HepG2 (cell line): ENCODE measurements around the gene MEGF6. TPM values are rescaled to one million over a fixed set of nuclear protein-coding genes. Genes with fewer than 3 reads are reported as not detected.

Experiments used
- ARID5B ChIP-seq: IDR thresholded peaks from 2 replicates; pipeline ENCODE4 v1.4.0; 2020; ENCODE audit warnings: mild to moderate bottlenecking, missing genetic modification reagents
- CHD4 ChIP-seq: fragments of 200-600 bp; sonication (generic); IDR thresholded peaks from 2 replicates; pipeline ENCODE4 v1.7.0; 2017; ENCODE audit warnings: mild to moderate bottlenecking, low read length, borderline replicate concordance
- DDIT3 ChIP-seq: sonication (generic); formaldehyde crosslinking; IDR thresholded peaks from 2 replicates; pipeline ENCODE4 v1.4.0; 2020; ENCODE audit warnings: mild to moderate bottlenecking, missing genetic modification reagents
- DPF2 ChIP-seq: sonication (generic); formaldehyde crosslinking; IDR thresholded peaks from 2 replicates; pipeline ENCODE4 v1.4.0; 2020; ENCODE audit warnings: mild to moderate bottlenecking, low read depth, missing genetic modification reagents, borderline replicate concordance
- FOXM1 ChIP-seq: sonication (generic); formaldehyde crosslinking; IDR thresholded peaks from 2 replicates; pipeline ENCODE4 v1.5.0; 2020; ENCODE audit warnings: missing genetic modification reagents
- GPBP1L1 ChIP-seq: sonication (generic); formaldehyde crosslinking; IDR thresholded peaks from 2 replicates; pipeline ENCODE4 v1.5.0; 2020; ENCODE audit warnings: mild to moderate bottlenecking, missing genetic modification reagents
- HIC2 ChIP-seq: sonication (generic); formaldehyde crosslinking; IDR thresholded peaks from 2 replicates; pipeline ENCODE4 v1.9.0; 2022; ENCODE audit warnings: low read depth, missing genetic modification reagents
- KIAA2018 ChIP-seq: sonication (generic); formaldehyde crosslinking; IDR thresholded peaks from 2 replicates; pipeline ENCODE4 v1.5.0; 2020; ENCODE audit warnings: mild to moderate bottlenecking, missing genetic modification reagents, borderline replicate concordance
- NFYB ChIP-seq: sonication (generic); formaldehyde crosslinking; IDR thresholded peaks from 2 replicates; pipeline ENCODE4 v1.4.0; 2020; ENCODE audit warnings: missing genetic modification reagents
- SMAD9 ChIP-seq: sonication (generic); formaldehyde crosslinking; IDR thresholded peaks from 2 replicates; pipeline ENCODE4 v1.5.1; 2020; ENCODE audit warnings: mild to moderate bottlenecking, missing genetic modification reagents
- XRCC5 ChIP-seq: fragments of 200-400 bp; formaldehyde crosslinking; optimal IDR thresholded peaks from 2 replicates; pipeline ENCODE3; 2017; ENCODE audit warnings: mild to moderate bottlenecking, low read length
- ZNF75D ChIP-seq: sonication (generic); formaldehyde crosslinking; IDR thresholded peaks from 2 replicates; pipeline ENCODE4 v1.8.1; 2023; ENCODE audit warnings: missing genetic modification reagents, mild to moderate bottlenecking, borderline replicate concordance
- polyA plus RNA-seq, 8 experiments: library from polyadenylated mRNA; depleted of rRNA in 3 of 8; stranded (reverse) in 7 of 8; unstranded in 1 of 8; fragments of >200 nt; fragmentation: Illumina TruSeq in 4 of 8; extraction: Trizol in 4 of 8; gene quantifications; 2 replicates each; pipeline versions ENCODE4 v1.2.1 to v1.2.3, GENCODE V29; 2011 to 2016; ENCODE audit warnings: low read depth in 4 of 8, missing spikeins in 1 of 8, mixed read lengths in 1 of 8; ENCODE audit not compliant: insufficient read depth in 1 of 8
- total RNA-seq, 5 experiments: library from RNA; depleted of rRNA; stranded (reverse); fragments of >200 nt; fragmentation: Illumina TruSeq; extraction: Trizol; gene quantifications; 2 replicates each; pipeline ENCODE4 v1.2.3, GENCODE V29; 2016; ENCODE audit warnings: low read depth in 1 of 5

MEGF6 gene
- total and polyA plus RNA-seq, 2 of the 13 experiments (the other 11 are each of a cell fraction or from before 2014, with no cell fraction given), result 1.9 TPM

GRCh38 chr1:3618881-3619671 lies 7.8 kb upstream of the MEGF6 start (continued):
- TF ChIP-seq ZNF75D (CRISPR knock-in tag), result no peak
- TF ChIP-seq SMAD9 (CRISPR knock-in tag), result no peak
- no peak for TF ChIP-seq CHD4
- no peak for TF ChIP-seq FOXM1
- TF ChIP-seq DDIT3, result no peak
- TF ChIP-seq XRCC5, result peak; percentile 54
- TF ChIP-seq HIC2 (CRISPR knock-in tag), result no peak
- TF ChIP-seq GPBP1L1, result no peak
- TF ChIP-seq KIAA2018 (CRISPR knock-in tag), result no peak
- TF ChIP-seq ARID5B, result no peak
- TF ChIP-seq DPF2, result no peak
- TF ChIP-seq NFYB (CRISPR knock-in tag), result 0 out of 2 replicates have a peak, but pooled peaks have one; percentile 19
